H9 (cell line): Measurements from ENCODE around the gene RNF217. TPM values are rescaled to one million over a fixed set of nuclear protein-coding genes. Genes with fewer than 3 reads are reported as not detected.

Source experiments
- DNase-seq: peaks from one replicate; pipeline ENCODE4 v3.0.0-alpha.2; 2017
- H2AFZ ChIP-seq: one replicate; pipeline ENCODE4 v1.6.1; 2013; ENCODE audit warnings: mild to moderate bottlenecking, low read length, control low read depth, moderate library complexity
- H2AK5ac ChIP-seq: 2 replicates; pipeline ENCODE4 v1.6.1; 2013; ENCODE audit warnings: low read length, control low read depth, mixed read lengths; ENCODE audit not compliant: insufficient read length
- H2BK120ac ChIP-seq: one replicate; pipeline ENCODE4 v1.6.1; 2013; ENCODE audit warnings: low read depth, mild to moderate bottlenecking, low read length, control low read depth, inconsistent platforms; ENCODE audit not compliant: poor library complexity, severe bottlenecking
- H2BK12ac ChIP-seq: 2 replicates; pipeline ENCODE4 v1.6.1; 2013; ENCODE audit warnings: low read length, control low read depth, mixed read lengths, low read depth; ENCODE audit not compliant: insufficient read length
- H2BK15ac ChIP-seq: 2 replicates; pipeline ENCODE4 v1.6.1; 2013; ENCODE audit warnings: low read depth, low read length, control low read depth
- H2BK20ac ChIP-seq: one replicate; pipeline ENCODE4 v1.6.1; 2013; ENCODE audit warnings: low read depth, mild to moderate bottlenecking, low read length, control low read depth, inconsistent platforms; ENCODE audit not compliant: poor library complexity, severe bottlenecking
- H2BK5ac ChIP-seq: 2 replicates; pipeline ENCODE4 v1.6.1; 2013; ENCODE audit warnings: low read length, control low read depth, mixed read lengths; ENCODE audit not compliant: insufficient read length
- H3K14ac ChIP-seq: 2 replicates; pipeline ENCODE4 v1.6.1; 2013; ENCODE audit warnings: low read length, control low read depth; ENCODE audit not compliant: insufficient read depth
- H3K18ac ChIP-seq: 2 replicates; pipeline ENCODE4 v1.6.1; 2013; ENCODE audit warnings: low read depth, mild to moderate bottlenecking, mixed read lengths, low read length, control low read depth; ENCODE audit not compliant: insufficient read length
- H3K23ac ChIP-seq: 2 replicates; pipeline ENCODE4 v1.6.1; 2013; ENCODE audit warnings: low read length, control low read depth, mixed read lengths, low read depth; ENCODE audit not compliant: insufficient read length
- H3K23me2 ChIP-seq: 2 replicates; pipeline ENCODE4 v1.6.1; 2013; ENCODE audit warnings: low read depth, mild to moderate bottlenecking, mixed read lengths, low read length, control low read depth; ENCODE audit not compliant: insufficient read length, poor library complexity, severe bottlenecking
- H3K27ac ChIP-seq: 2 replicates; pipeline ENCODE4 v1.5.1; 2013; ENCODE audit warnings: low read length, control low read depth, mixed read lengths, low read depth; ENCODE audit not compliant: insufficient read length
- H3K27me3 ChIP-seq: 2 replicates; pipeline ENCODE4 v1.6.1; 2013; ENCODE audit warnings: low read length, control low read depth, inconsistent platforms; ENCODE audit not compliant: insufficient read depth
- H3K4ac ChIP-seq: 2 replicates; pipeline ENCODE4 v1.6.1; 2013; ENCODE audit warnings: low read depth, mild to moderate bottlenecking, control low read depth, inconsistent platforms, low read length, moderate library complexity
- H3K4me1 ChIP-seq: 2 replicates; pipeline ENCODE4 v1.6.1; 2013; ENCODE audit warnings: low read length, control low read depth, inconsistent platforms; ENCODE audit not compliant: insufficient read depth
- H3K4me2 ChIP-seq: 2 replicates; pipeline ENCODE4 v1.6.1; 2013; ENCODE audit warnings: low read length, control low read depth, mixed read lengths; ENCODE audit not compliant: insufficient read length, insufficient read depth
- H3K56ac ChIP-seq: 2 replicates; pipeline ENCODE4 v1.6.1; 2013; ENCODE audit warnings: low read depth, mild to moderate bottlenecking, mixed read lengths, low read length, control low read depth; ENCODE audit not compliant: insufficient read length
- H3K79me1 ChIP-seq: 2 replicates; pipeline ENCODE4 v1.6.1; 2013; ENCODE audit warnings: low read depth, mild to moderate bottlenecking, moderate library complexity, low read length, control low read depth, inconsistent platforms; ENCODE audit not compliant: insufficient read depth, poor library complexity, severe bottlenecking
- H3K79me2 ChIP-seq: 2 replicates; pipeline ENCODE4 v1.6.1; 2013; ENCODE audit warnings: low read length, control low read depth, inconsistent platforms; ENCODE audit not compliant: insufficient read depth
- H3K9ac ChIP-seq: 2 replicates; pipeline ENCODE4 v1.6.1; 2013; ENCODE audit warnings: low read length, control low read depth, mixed read lengths; ENCODE audit not compliant: insufficient read length; ENCODE audit errors: extremely low read depth
- H3K9me3 ChIP-seq: one replicate; pipeline ENCODE4 v1.6.1; 2013; ENCODE audit warnings: low read depth, low read length, inconsistent platforms; ENCODE audit not compliant: control insufficient read depth
- H3T11ph ChIP-seq: one replicate; pipeline ENCODE4 v1.6.1; 2013; ENCODE audit warnings: mild to moderate bottlenecking, low read length, control low read depth, inconsistent platforms
- H4K20me1 ChIP-seq: one replicate; pipeline ENCODE4 v1.6.1; 2013; ENCODE audit not compliant: control insufficient read depth, insufficient read length, insufficient read depth
- H4K5ac ChIP-seq: 2 replicates; pipeline ENCODE4 v1.6.1; 2013; ENCODE audit warnings: low read depth, mild to moderate bottlenecking, mixed read lengths, low read length, control low read depth; ENCODE audit not compliant: insufficient read length
- H4K8ac ChIP-seq: replicated peaks from 2 replicates; pipeline ENCODE4 v1.6.1; 2013; ENCODE audit warnings: low read length, control low read depth, mixed read lengths, low read depth; ENCODE audit not compliant: insufficient read length
- H4K91ac ChIP-seq: 2 replicates; pipeline ENCODE4 v1.6.1; 2013; ENCODE audit warnings: low read depth, mild to moderate bottlenecking, moderate library complexity, mixed read lengths, low read length, control low read depth; ENCODE audit not compliant: insufficient read length
- H3K27ac Mint-ChIP-seq, 3 experiments: 2 replicates in 2 of 3; 3 replicates in 1 of 3; pipeline ENCODE4 v1.8.0; 2020 to 2021; ENCODE audit warnings: mixed read lengths in 3 of 3, mild to moderate bottlenecking in 1 of 3, moderate library complexity in 1 of 3
- H3K27me3 Mint-ChIP-seq: 2 replicates; pipeline ENCODE4 v1.8.0; 2021; ENCODE audit warnings: low read depth, mild to moderate bottlenecking, moderate library complexity, mixed read lengths
- H3K36me3 Mint-ChIP-seq, 3 experiments: 2 replicates in 2 of 3; 3 replicates in 1 of 3; pipeline ENCODE4 v1.8.0; 2020 to 2021; ENCODE audit warnings: low read depth in 3 of 3, mixed read lengths in 3 of 3; ENCODE audit not compliant: insufficient read depth in 1 of 3
- H3K4me1 Mint-ChIP-seq, 2 experiments: 2 replicates each; pipeline ENCODE4 v1.8.0; 2020; ENCODE audit warnings: mixed read lengths in 2 of 2
- H3K4me3 Mint-ChIP-seq, 2 experiments: 2 replicates in 1 of 2; 3 replicates in 1 of 2; pipeline ENCODE4 v1.8.0; 2020 to 2021; ENCODE audit warnings: mild to moderate bottlenecking in 2 of 2, mixed read lengths in 2 of 2, moderate library complexity in 1 of 2
- H3K9me3 Mint-ChIP-seq, 2 experiments: 2 replicates in 1 of 2; 3 replicates in 1 of 2; pipeline ENCODE4 v1.8.0; 2020; ENCODE audit warnings: mild to moderate bottlenecking in 2 of 2, mixed read lengths in 2 of 2, moderate library complexity in 1 of 2
- CTCF ChIP-seq: fragments of 200-600 bp; sonication (generic); conservative IDR thresholded peaks from 3 replicates; pipeline ENCODE4 v1.8.0; 2021; ENCODE audit warnings: antibody characterized with exemption, mild to moderate bottlenecking
- WGBS: extraction: QIAGEN DNeasy Blood & Tissue Kit; methylation state at CpG from one replicate; pipeline ENCODE4 v1.1.7; 2013; ENCODE audit warnings: missing lambda C conversion rate, low lambda C conversion rate, mixed read lengths; ENCODE audit not compliant: insufficient read length; ENCODE audit errors: extremely low coverage; 5-methylcytosine and 5-hydroxymethylcytosine counted together
- total RNA-seq: library from RNA; stranded (reverse); gene quantifications from 2 replicates; pipeline ENCODE4 v1.2.1, GENCODE V29; 2021

The RNF217 gene
- total RNA-seq, 1 experiment from 2014 or later = 9.6 TPM

DNA sequence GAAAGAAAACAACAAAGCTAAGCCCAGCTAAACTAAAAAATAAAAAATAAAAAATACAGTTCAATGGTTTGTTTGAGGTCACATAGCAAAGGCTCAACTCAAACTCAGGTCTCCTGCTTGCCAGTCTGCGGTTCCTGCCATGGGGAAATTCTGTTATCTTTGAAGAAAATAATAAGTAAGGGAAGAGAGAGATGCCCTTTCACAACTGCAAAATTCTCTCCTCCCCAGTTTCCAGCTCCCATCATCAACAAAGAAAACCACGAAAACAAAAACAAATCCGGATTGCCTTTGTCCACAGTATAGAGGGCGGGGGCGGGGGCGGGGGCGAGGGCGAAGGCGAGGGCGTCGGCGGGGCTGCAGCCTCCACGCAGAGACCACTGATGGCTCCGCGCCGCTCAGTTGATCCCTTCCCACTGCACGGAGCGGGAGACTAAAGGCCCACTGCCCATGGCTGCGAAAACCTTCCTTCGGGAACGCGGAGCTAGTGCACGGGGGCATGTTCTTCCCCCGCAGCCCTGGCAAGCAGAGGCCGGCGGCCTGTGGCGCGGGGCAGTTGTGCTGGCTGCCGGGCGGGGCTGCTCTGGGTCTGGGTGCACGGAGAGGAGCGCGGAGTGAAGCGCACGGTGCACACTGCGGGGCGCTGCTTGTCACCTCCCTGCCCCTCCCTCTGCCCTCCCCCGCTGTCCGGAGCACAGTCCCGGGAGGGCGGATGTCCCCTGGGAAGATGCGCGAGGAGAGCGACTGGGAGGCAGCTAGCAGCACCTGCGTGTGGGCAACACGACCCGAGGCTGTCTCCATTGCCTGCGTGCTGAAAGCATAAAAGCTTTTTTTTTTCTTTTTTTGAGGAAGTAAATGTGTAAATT is 137.2 kb downstream of the RNF217 start:
- no peak overlapping the region for H3K27ac ChIP-seq
- no peak overlapping the region for H2BK20ac ChIP-seq
- H3K18ac ChIP-seq = peak overlapping the region; percentile 86
- no peak for TF ChIP-seq CTCF
- no peak overlapping the region for H2AFZ ChIP-seq
- H3K9me3 ChIP-seq = no peaks in the 10 kb centered on the region
- H3K79me2 ChIP-seq = no peaks in the 10 kb centered on the region
- H3K9me3 Mint-ChIP-seq = no peaks in the 10 kb centered on the region
- H4K5ac ChIP-seq = no peak overlapping the region
- no peaks in the 10 kb centered on the region for H4K20me1 ChIP-seq
- H3K14ac ChIP-seq = peak overlapping the region; percentile 96
- no peak overlapping the region for H3K27ac Mint-ChIP-seq
- H3K23ac ChIP-seq = no peak overlapping the region
- no peak overlapping the region for H2BK15ac ChIP-seq
- H2BK12ac ChIP-seq = no peak overlapping the region
- no peak overlapping the region for H2AK5ac ChIP-seq
- DNase-seq = peak; percentile 72
- H3K9ac ChIP-seq = no peak overlapping the region
- H4K91ac ChIP-seq = no peak overlapping the region
- no peak overlapping the region for H2BK120ac ChIP-seq
- H3K27me3 ChIP-seq = no peaks in the 10 kb centered on the region; the same call in 1 of the 2 replicates
- H3T11ph ChIP-seq = no peak overlapping the region
- H3K27me3 Mint-ChIP-seq = peaks cover 33% of the 10 kb centered on the region
- H3K4me1 ChIP-seq = no peaks in the 10 kb centered on the region
- peak overlapping the region; percentile 66 to 79 for H3K4me3 Mint-ChIP-seq
- no peaks in the 10 kb centered on the region for H3K79me1 ChIP-seq
- H3K56ac ChIP-seq = no peak overlapping the region
- no peaks in the 10 kb centered on the region for H3K36me3 Mint-ChIP-seq
- no CpG with 5 or more reads among the region's 48 CpGs for WGBS
- peak overlapping the region; percentile 32 for H3K4me2 ChIP-seq
- H3K23me2 ChIP-seq = peaks cover 6% of the 10 kb centered on the region
- no peak overlapping the region for H3K4ac ChIP-seq
- peaks cover 44% of the 10 kb centered on the region in 2 experiments for H3K4me1 Mint-ChIP-seq
- H2BK5ac ChIP-seq = no peak overlapping the region
- H4K8ac ChIP-seq = no peak overlapping the region
